Liver (tissue), 9 donors: ENCODE results near the gene SKAP2. TPM values are rescaled to one million over a fixed set of nuclear protein-coding genes. Genes with fewer than 3 reads are reported as not detected.

Source experiments
- DNase-seq: peaks from one replicate; pipeline ENCODE4 v3.0.0-alpha.2; 2017; ENCODE audit warnings: low spot score
- H3K27ac ChIP-seq, 2 donors: one replicate each; pipeline ENCODE4 v1.7.0; 2013; ENCODE audit warnings: inconsistent platforms in 2 of 2, low read length in 2 of 2, control low read depth in 1 of 2, low read depth in 1 of 2, mild to moderate bottlenecking in 1 of 2
- H3K27me3 ChIP-seq, 4 donors: one replicate each; pipeline versions ENCODE4 v1.6.1 to v1.7.0; 2013; ENCODE audit warnings: low read length in 3 of 4, inconsistent platforms in 1 of 4, mild to moderate bottlenecking in 1 of 4, moderate library complexity in 1 of 4; ENCODE audit not compliant: control insufficient read depth in 4 of 4, insufficient read depth in 4 of 4
- H3K36me3 ChIP-seq, 4 donors: one replicate each; pipeline versions ENCODE4 v1.6.1 to v1.7.0; 2013; ENCODE audit warnings: low read length in 3 of 4, mild to moderate bottlenecking in 3 of 4, low read depth in 1 of 4, moderate library complexity in 1 of 4; ENCODE audit not compliant: control insufficient read depth in 4 of 4, insufficient read depth in 3 of 4
- H3K4me1 ChIP-seq, 4 donors: one replicate each; pipeline versions ENCODE4 v1.6.1 to v1.7.0; 2013; ENCODE audit warnings: low read length in 3 of 4, mild to moderate bottlenecking in 3 of 4, moderate library complexity in 1 of 4; ENCODE audit not compliant: control insufficient read depth in 4 of 4, insufficient read depth in 4 of 4
- H3K4me3 ChIP-seq, 3 donors: one replicate each; pipeline versions ENCODE4 v1.6.1 to v1.7.0; 2013; ENCODE audit warnings: low read length in 3 of 3, control low read depth in 1 of 3, low read depth in 1 of 3, mild to moderate bottlenecking in 1 of 3
- H3K9ac ChIP-seq, 2 donors: one replicate each; pipeline ENCODE4 v1.7.0; 2013; ENCODE audit warnings: low read length in 2 of 2, mild to moderate bottlenecking in 2 of 2, moderate library complexity in 2 of 2, control low read depth in 1 of 2, low read depth in 1 of 2
- H3K9me3 ChIP-seq, 4 donors: one replicate each; pipeline versions ENCODE4 v1.6.1 to v1.7.0; 2013; ENCODE audit warnings: low read length in 3 of 4; ENCODE audit not compliant: control insufficient read depth in 4 of 4
- ATF3 ChIP-seq: IDR thresholded peaks from 2 replicates; pipeline ENCODE4 v1.6.1; 2016; ENCODE audit warnings: antibody characterized with exemption
- EGR1 ChIP-seq, 2 donors: IDR thresholded peaks; 2 replicates each; pipeline ENCODE4 v1.6.1; 2016 to 2018; ENCODE audit warnings: antibody characterized with exemption in 2 of 2, low read depth in 2 of 2
- FOXA1 ChIP-seq: IDR thresholded peaks from 2 replicates; pipeline ENCODE4 v1.6.1; 2016; ENCODE audit warnings: antibody characterized with exemption
- FOXA2 ChIP-seq: IDR thresholded peaks from 2 replicates; pipeline ENCODE4 v1.6.1; 2016; ENCODE audit warnings: antibody characterized with exemption
- GABPA ChIP-seq, 2 donors: IDR thresholded peaks in 1 of 2; conservative IDR thresholded peaks in 1 of 2; 2 replicates each; pipeline ENCODE4 v1.6.1; 2016; ENCODE audit warnings: antibody characterized with exemption in 2 of 2, mild to moderate bottlenecking in 1 of 2, moderate library complexity in 1 of 2
- HNF4A ChIP-seq, 2 donors: conservative IDR thresholded peaks; 2 replicates each; pipeline ENCODE4 v1.6.1; 2016; ENCODE audit warnings: antibody characterized with exemption in 2 of 2, mild to moderate bottlenecking in 2 of 2
- HNF4G ChIP-seq: IDR thresholded peaks from 2 replicates; pipeline ENCODE4 v1.6.1; 2016; ENCODE audit warnings: antibody characterized with exemption
- JUND ChIP-seq, 2 donors: IDR thresholded peaks; 2 replicates each; pipeline ENCODE4 v1.6.1; 2016; ENCODE audit warnings: antibody characterized with exemption in 2 of 2
- MAX ChIP-seq: IDR thresholded peaks from 2 replicates; pipeline ENCODE4 v1.6.1; 2016; ENCODE audit warnings: antibody characterized with exemption
- NR2F2 ChIP-seq: IDR thresholded peaks from 2 replicates; pipeline ENCODE4 v1.6.1; 2016; ENCODE audit warnings: antibody characterized with exemption
- RAD21 ChIP-seq, 2 donors: IDR thresholded peaks; 2 replicates each; pipeline ENCODE4 v1.6.1; 2016; ENCODE audit warnings: antibody characterized with exemption in 2 of 2, mild to moderate bottlenecking in 2 of 2
- REST ChIP-seq: IDR thresholded peaks from 2 replicates; pipeline ENCODE4 v1.6.1; 2016; ENCODE audit warnings: antibody characterized with exemption, mild to moderate bottlenecking
- RXRA ChIP-seq, 2 donors: IDR thresholded peaks; 2 replicates each; pipeline ENCODE4 v1.6.1; 2017 to 2018; ENCODE audit warnings: antibody characterized with exemption in 2 of 2, mild to moderate bottlenecking in 1 of 2
- SP1 ChIP-seq: IDR thresholded peaks from 2 replicates; pipeline ENCODE4 v1.6.1; 2018; ENCODE audit warnings: antibody characterized with exemption, mild to moderate bottlenecking
- TAF1 ChIP-seq: conservative IDR thresholded peaks from 2 replicates; pipeline ENCODE4 v1.6.1; 2016; ENCODE audit warnings: antibody characterized with exemption, mild to moderate bottlenecking
- YY1 ChIP-seq: IDR thresholded peaks from 2 replicates; pipeline ENCODE4 v1.6.1; 2016; ENCODE audit warnings: antibody characterized with exemption, mild to moderate bottlenecking
- ZBTB33 ChIP-seq: IDR thresholded peaks from 2 replicates; pipeline ENCODE4 v1.6.1; 2016; ENCODE audit warnings: antibody characterized with exemption
- WGBS: extraction: QIAGEN DNeasy Blood & Tissue Kit; methylation state at CpG from one replicate; pipeline ENCODE4 v1.1.7; 2013; 5-methylcytosine and 5-hydroxymethylcytosine counted together
- polyA plus RNA-seq, 2 donors: library from polyadenylated mRNA; stranded (reverse) in 1 of 2; unstranded in 1 of 2; fragments of 200-250 nt in 1 of 2; fragments of >200 nt in 1 of 2; fragmentation: Nextera tagmentation in 1 of 2; extraction: Ambion mirVana in 1 of 2; gene quantifications; one replicate each; pipeline versions ENCODE4 v1.2.1 to v1.2.3, GENCODE V29; 2013 to 2015
- total RNA-seq, 2 donors: library from RNA; depleted of rRNA; stranded (reverse); fragments of >200 nt; gene quantifications; one replicate each; pipeline ENCODE4 v1.2.3, GENCODE V29; 2014
- donor health status: healthy.
- donor health status: healthy.
- donor health status: healthy.
- donor health status: healthy.
- donor health status: healthy.

Gene SKAP2
- total and polyA plus RNA-seq, 4 donors, result 3.4 to 9.2 (median 5.1) TPM

- WGBS, result 96% methylated on average over 4 of the region's 4 CpGs
Measured at GRCh38 chr7:26619348-26619984, 244.9 kb downstream of the SKAP2 start.

GRCh38 chr7:26618898-26619297 lies 245.5 kb downstream of the SKAP2 start:
- no peak overlapping the region for H3K27ac ChIP-seq
- H3K27me3 ChIP-seq, result no peaks in the 10 kb centered on the region
- H3K9ac ChIP-seq, result no peak overlapping the region
- H3K9me3 ChIP-seq, result no peaks in the 10 kb centered on the region
- H3K4me1 ChIP-seq, result no peaks in the 10 kb centered on the region
- DNase-seq, result no peak
- H3K36me3 ChIP-seq, result no peaks in the 10 kb centered on the region
- 95% methylated on average over 8 of the region's 8 CpGs for WGBS
- no peak overlapping the region for H3K4me3 ChIP-seq
- TF ChIP-seq HNF4A (conservative IDR thresholded peaks at IDR 0.05), result no peak
- TF ChIP-seq HNF4G, result no peak

More at GRCh38 chr7:26619348-26619984, 244.9 kb downstream of the SKAP2 start:
- no peaks in the 10 kb centered on the region for H3K4me1 ChIP-seq
- TF ChIP-seq HNF4G, result no peak
- DNase-seq, result no peak
- no peak overlapping the region for H3K9ac ChIP-seq
- H3K27ac ChIP-seq, result no peak overlapping the region
- no peak overlapping the region for H3K4me3 ChIP-seq
- H3K9me3 ChIP-seq, result no peaks in the 10 kb centered on the region
- H3K27me3 ChIP-seq, result no peaks in the 10 kb centered on the region
- H3K36me3 ChIP-seq, result no peaks in the 10 kb centered on the region

- DNase-seq, result no peak
- TF ChIP-seq HNF4G (no peak), SP1 (no peak), NR2F2 (no peak), RAD21 (IDR thresholded peaks at IDR 0.05) (no peak), GABPA (IDR thresholded peaks at IDR 0.05 in 1 of 2, conservative IDR thresholded peaks at IDR 0.05 in 1 of 2) (no peak), YY1 (no peak), FOXA1 (no peak), TAF1 (no peak), REST (no peak), HNF4A (conservative IDR thresholded peaks at IDR 0.05) (no peak), ATF3 (no peak), ZBTB33 (no peak), EGR1 (IDR thresholded peaks at IDR 0.05; ENCODE audit: low read depth in 2 of 2) (no peak), FOXA2 (no peak), RXRA (IDR thresholded peaks at IDR 0.05) (no peak), JUND (IDR thresholded peaks at IDR 0.05) (no peak), MAX (no peak)
- no peaks in the 10 kb centered on the region for H3K4me1 ChIP-seq
- no peak overlapping the region for H3K27ac ChIP-seq
- H3K36me3 ChIP-seq, result no peaks in the 10 kb centered on the region
- 76% methylated on average over 12 of the region's 12 CpGs for WGBS
- H3K4me3 ChIP-seq, result no peak overlapping the region
- no peaks in the 10 kb centered on the region for H3K9me3 ChIP-seq
- H3K9ac ChIP-seq, result no peak overlapping the region
- H3K27me3 ChIP-seq, result no peaks in the 10 kb centered on the region
Measured at GRCh38 chr7:26618449-26618848, 245.9 kb downstream of the SKAP2 start.
